Trophoblast cell (in vitro differentiated cells and primary cell): Measurements from ENCODE around the gene RAB24.

Experiments
- DNase-seq, 2 donors: peaks; one replicate each; pipeline ENCODE4 v3.0.0-alpha.2; 2016
- H2AFZ ChIP-seq: 2 replicates; pipeline ENCODE4 v1.6.1; 2013; ENCODE audit warnings: low read length, moderate library complexity, mild to moderate bottlenecking; ENCODE audit not compliant: insufficient read depth, poor library complexity
- H2AK5ac ChIP-seq: 2 replicates; pipeline ENCODE4 v1.6.1; 2013; ENCODE audit warnings: mild to moderate bottlenecking, low read length
- H2BK120ac ChIP-seq: 2 replicates; pipeline ENCODE4 v1.6.1; 2013; ENCODE audit warnings: low read length, mild to moderate bottlenecking, moderate library complexity; ENCODE audit not compliant: insufficient read depth, poor library complexity
- H2BK12ac ChIP-seq: 2 replicates; pipeline ENCODE4 v1.6.1; 2013; ENCODE audit warnings: mild to moderate bottlenecking, low read length, moderate library complexity
- H2BK5ac ChIP-seq: 2 replicates; pipeline ENCODE4 v1.6.1; 2013; ENCODE audit warnings: low read length, low read depth, moderate library complexity, mild to moderate bottlenecking; ENCODE audit not compliant: poor library complexity
- H3K14ac ChIP-seq: 2 replicates; pipeline ENCODE4 v1.6.1; 2013; ENCODE audit warnings: mild to moderate bottlenecking, low read length
- H3K18ac ChIP-seq: 2 replicates; pipeline ENCODE4 v1.6.1; 2013; ENCODE audit warnings: mild to moderate bottlenecking, low read length
- H3K23ac ChIP-seq: 2 replicates; pipeline ENCODE4 v1.6.1; 2013; ENCODE audit warnings: low read length
- H3K27ac ChIP-seq: 2 replicates; pipeline ENCODE4 v1.5.1; 2013; ENCODE audit warnings: low read depth, mild to moderate bottlenecking, inconsistent platforms, low read length, moderate library complexity
- H3K27me3 ChIP-seq: 2 replicates; pipeline ENCODE4 v1.6.1; 2013; ENCODE audit warnings: inconsistent platforms, mild to moderate bottlenecking, low read length, moderate library complexity; ENCODE audit not compliant: insufficient read depth
- H3K36me3 ChIP-seq, 2 experiments: 1 replicate in 1 of 2; 2 replicates in 1 of 2; pipeline ENCODE4 v1.6.1; 2013; ENCODE audit warnings: low read length in 2 of 2, mild to moderate bottlenecking in 2 of 2, moderate library complexity in 1 of 2; ENCODE audit not compliant: insufficient read depth in 2 of 2, control insufficient read depth in 1 of 2
- H3K4ac ChIP-seq: 2 replicates; pipeline ENCODE4 v1.6.1; 2013; ENCODE audit warnings: low read depth, mild to moderate bottlenecking, low read length, moderate library complexity
- H3K4me1 ChIP-seq, 2 experiments: 1 replicate in 1 of 2; 2 replicates in 1 of 2; pipeline ENCODE4 v1.6.1; 2013; ENCODE audit warnings: low read length in 2 of 2, mild to moderate bottlenecking in 2 of 2, moderate library complexity in 1 of 2; ENCODE audit not compliant: insufficient read depth in 2 of 2, control insufficient read depth in 1 of 2
- H3K4me2 ChIP-seq: 2 replicates; pipeline ENCODE4 v1.6.1; 2013; ENCODE audit warnings: inconsistent platforms, mild to moderate bottlenecking, low read length, moderate library complexity
- H3K4me3 ChIP-seq: 2 replicates; pipeline ENCODE4 v1.5.1; 2013; ENCODE audit warnings: mild to moderate bottlenecking, low read depth, low read length, inconsistent platforms
- H3K79me1 ChIP-seq: one replicate; pipeline ENCODE4 v1.6.1; 2013; ENCODE audit warnings: low read length
- H3K79me2 ChIP-seq: 2 replicates; pipeline ENCODE4 v1.6.1; 2013; ENCODE audit warnings: low read length, mild to moderate bottlenecking; ENCODE audit not compliant: control insufficient read depth, insufficient read depth, poor library complexity
- H3K9ac ChIP-seq: 2 replicates; pipeline ENCODE4 v1.6.1; 2013; ENCODE audit warnings: mild to moderate bottlenecking, low read length
- H3K9me3 ChIP-seq: 2 replicates; pipeline ENCODE4 v1.6.1; 2013; ENCODE audit warnings: low read depth, mild to moderate bottlenecking, control low read depth, inconsistent platforms, low read length; ENCODE audit not compliant: insufficient read depth
- H4K12ac ChIP-seq: 2 replicates; pipeline ENCODE4 v1.6.1; 2013; ENCODE audit warnings: low read depth, mild to moderate bottlenecking, low read length, moderate library complexity
- H4K8ac ChIP-seq: 2 replicates; pipeline ENCODE4 v1.6.1; 2013; ENCODE audit warnings: low read depth, mild to moderate bottlenecking, low read length, moderate library complexity
- H4K91ac ChIP-seq: one replicate; pipeline ENCODE4 v1.6.1; 2013; ENCODE audit warnings: low read depth, mild to moderate bottlenecking, low read length, moderate library complexity
- WGBS: extraction: QIAGEN DNeasy Blood & Tissue Kit; methylation state at CpG from one replicate; pipeline ENCODE4 v1.1.7; 2013; ENCODE audit warnings: missing lambda C conversion rate; ENCODE audit not compliant: insufficient read length, insufficient coverage; ENCODE audit errors: extremely low coverage; 5-methylcytosine and 5-hydroxymethylcytosine counted together

The RAB24 gene

DNA sequence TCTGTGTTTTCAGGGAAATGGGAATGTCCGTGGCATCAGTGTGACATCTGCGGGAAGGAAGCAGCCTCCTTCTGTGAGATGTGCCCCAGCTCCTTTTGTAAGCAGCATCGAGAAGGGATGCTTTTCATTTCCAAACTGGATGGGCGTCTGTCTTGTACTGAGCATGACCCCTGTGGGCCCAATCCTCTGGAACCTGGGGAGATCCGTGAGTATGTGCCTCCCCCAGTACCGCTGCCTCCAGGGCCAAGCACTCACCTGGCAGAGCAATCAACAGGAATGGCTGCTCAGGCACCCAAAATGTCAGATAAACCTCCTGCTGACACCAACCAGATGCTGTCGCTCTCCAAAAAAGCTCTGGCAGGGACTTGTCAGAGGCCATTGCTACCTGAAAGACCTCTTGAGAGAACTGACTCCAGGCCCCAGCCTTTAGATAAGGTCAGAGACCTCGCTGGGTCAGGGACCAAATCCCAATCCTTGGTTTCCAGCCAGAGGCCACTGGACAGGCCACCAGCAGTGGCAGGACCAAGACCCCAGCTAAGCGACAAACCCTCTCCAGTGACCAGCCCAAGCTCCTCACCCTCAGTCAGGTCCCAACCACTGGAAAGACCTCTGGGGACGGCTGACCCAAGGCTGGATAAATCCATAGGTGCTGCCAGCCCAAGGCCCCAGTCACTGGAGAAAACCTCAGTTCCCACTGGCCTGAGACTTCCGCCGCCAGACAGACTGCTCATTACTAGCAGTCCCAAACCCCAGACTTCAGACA lies 9.5 kb downstream of the RAB24 start:
- Histone ChIP-seq H3K4ac (no peak overlapping the region), H3K27me3 (no peaks in the 10 kb centered on the region), H2AFZ (no peak overlapping the region), H3K18ac (no peak overlapping the region), H3K79me1 (no peaks in the 10 kb centered on the region), H4K12ac (no peak overlapping the region), H3K4me2 (no peak overlapping the region), H4K8ac (no peak overlapping the region), H3K4me3 (no peak overlapping the region), H3K36me3 (peaks cover 36 to 59% of the 10 kb centered on the region in 2 experiments), H2BK12ac (no peak overlapping the region), H3K27ac (no peak overlapping the region), H3K23ac (no peak overlapping the region), H3K4me1 (no peaks in the 10 kb centered on the region), H2BK120ac (no peak overlapping the region), H3K9me3 (no peaks in the 10 kb centered on the region), H3K79me2 (no peaks in the 10 kb centered on the region), H2AK5ac (no peak overlapping the region), H3K9ac (no peak overlapping the region), H3K14ac (no peak overlapping the region), H2BK5ac (no peak overlapping the region), H4K91ac (no peak overlapping the region)
- no CpG with 5 or more reads among the region's 12 CpGs for WGBS
- no peak for DNase-seq

DNA sequence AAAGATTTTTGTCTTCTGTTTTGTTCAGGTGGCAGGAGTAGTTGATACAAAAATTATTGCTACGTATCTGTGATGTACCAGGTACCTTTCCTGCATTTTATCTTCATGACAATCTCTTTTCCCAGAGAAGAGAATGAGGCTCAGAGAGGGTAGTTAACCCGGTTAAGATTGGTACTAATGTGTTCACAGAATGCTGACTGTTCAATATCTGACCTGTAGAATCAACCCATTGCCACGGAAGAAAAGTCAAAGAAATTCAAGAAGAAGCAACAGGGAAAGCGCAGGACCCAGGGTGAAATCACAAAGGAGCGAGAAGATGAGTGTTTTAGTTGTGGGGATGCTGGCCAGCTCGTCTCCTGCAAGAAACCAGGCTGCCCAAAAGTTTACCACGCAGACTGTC lies 11.8 kb downstream of the RAB24 start:
- Histone ChIP-seq H3K36me3 (peaks cover 45 to 67% of the 10 kb centered on the region in 2 experiments), H3K9ac (no peak overlapping the region), H4K91ac (no peak overlapping the region), H2BK12ac (no peak overlapping the region), H3K4me1 (no peaks in the 10 kb centered on the region), H3K23ac (no peak overlapping the region), H3K27ac (no peak overlapping the region), H2AFZ (no peak overlapping the region), H4K8ac (no peak overlapping the region), H3K79me1 (no peaks in the 10 kb centered on the region), H4K12ac (no peak overlapping the region), H2BK5ac (no peak overlapping the region), H3K4me2 (no peak overlapping the region), H3K27me3 (no peaks in the 10 kb centered on the region), H2BK120ac (no peak overlapping the region), H3K18ac (no peak overlapping the region), H3K9me3 (no peaks in the 10 kb centered on the region), H2AK5ac (no peak overlapping the region), H3K79me2 (no peaks in the 10 kb centered on the region), H3K4ac (no peak overlapping the region), H3K4me3 (no peak overlapping the region), H3K14ac (no peak overlapping the region)
- WGBS, result no CpG with 5 or more reads among the region's 7 CpGs
- no peak for DNase-seq

DNA sequence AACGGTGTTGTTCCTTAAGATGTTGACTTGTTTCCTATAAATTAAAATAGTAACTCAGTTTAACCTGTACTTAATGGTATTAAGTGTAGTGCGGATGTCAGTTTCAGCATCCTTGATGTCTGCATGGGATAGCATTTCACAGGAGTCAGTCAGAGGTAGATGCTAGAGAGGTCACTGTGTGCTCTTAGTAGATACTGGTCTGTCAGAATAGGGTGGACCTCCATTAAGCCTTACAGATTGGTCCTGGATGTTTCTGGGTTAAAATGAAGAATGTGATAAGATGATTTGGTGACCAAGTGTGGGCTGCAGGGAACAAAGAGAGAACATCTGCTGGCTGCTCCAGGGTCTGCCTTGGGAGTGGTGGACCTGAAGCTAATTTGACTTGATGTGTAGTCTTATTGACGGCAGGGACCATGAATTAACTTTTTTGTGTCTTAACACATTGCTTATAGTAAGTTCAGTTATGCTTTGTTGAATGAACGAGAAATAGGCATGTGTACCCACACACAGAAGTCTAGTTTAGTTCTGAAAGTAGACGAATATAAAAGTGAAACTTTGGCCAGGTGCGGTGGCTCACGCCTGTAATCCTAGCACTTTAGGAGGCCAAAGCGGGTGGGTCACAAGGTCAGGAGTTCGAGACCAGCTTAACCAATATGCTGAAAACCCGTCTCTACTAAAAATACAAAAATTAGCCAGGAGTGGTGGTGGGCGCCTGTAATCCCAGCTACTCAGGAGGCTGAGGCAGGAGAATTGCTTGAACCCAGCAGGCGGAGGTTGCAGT lies 12.5 kb downstream of the RAB24 start:
- H3K18ac ChIP-seq, result no peak overlapping the region
- no CpG with 5 or more reads among the region's 12 CpGs for WGBS

DNA sequence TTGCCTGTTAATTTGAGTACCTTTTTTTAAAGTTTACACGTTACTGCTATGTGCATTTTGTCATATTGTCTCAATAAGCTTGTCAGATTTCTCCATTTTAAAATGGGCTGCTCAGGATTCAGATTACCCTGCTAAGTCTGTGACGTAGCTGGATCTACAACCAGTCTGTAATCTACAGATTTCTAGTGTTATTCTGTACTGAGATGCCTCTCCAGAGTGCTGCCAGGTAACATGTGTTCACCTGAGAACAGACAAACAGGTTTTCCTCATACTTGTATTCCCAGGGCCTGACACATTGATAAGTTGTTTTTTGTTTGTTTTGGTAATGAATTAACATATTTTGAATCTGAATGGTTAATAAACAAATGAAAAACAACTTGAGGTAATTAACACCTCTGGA lies 15.3 kb downstream of the RAB24 start:
- Histone ChIP-seq H3K79me1 (no peaks in the 10 kb centered on the region), H3K9me3 (no peaks in the 10 kb centered on the region), H3K14ac (no peak overlapping the region), H4K91ac (no peak overlapping the region), H3K4ac (no peak overlapping the region), H3K36me3 (peaks cover 28 to 48% of the 10 kb centered on the region in 2 experiments), H2AK5ac (no peak overlapping the region), H3K9ac (no peak overlapping the region), H4K12ac (no peak overlapping the region), H3K27me3 (no peaks in the 10 kb centered on the region), H3K4me2 (no peak overlapping the region), H3K4me3 (no peak overlapping the region), H4K8ac (no peak overlapping the region), H3K27ac (no peak overlapping the region), H3K4me1 (no peaks in the 10 kb centered on the region), H3K23ac (no peak overlapping the region), H3K18ac (no peak overlapping the region), H2BK120ac (no peak overlapping the region), H3K79me2 (no peaks in the 10 kb centered on the region), H2AFZ (no peak overlapping the region), H2BK12ac (no peak overlapping the region), H2BK5ac (no peak overlapping the region)
- DNase-seq, result no peak
- no CpG with 5 or more reads among the region's 2 CpGs for whole genome bisulfite sequencing

More for the DNA sequence above, 12.5 kb downstream of the RAB24 start:
- Histone ChIP-seq H2AFZ (no peak overlapping the region), H4K12ac (no peak overlapping the region), H3K23ac (no peak overlapping the region), H3K9me3 (no peaks in the 10 kb centered on the region), H2BK12ac (no peak overlapping the region), H2BK120ac (no peak overlapping the region), H3K4me2 (no peak overlapping the region), H4K91ac (no peak overlapping the region), H2AK5ac (no peak overlapping the region), H3K4me3 (no peak overlapping the region), H3K4me1 (no peaks in the 10 kb centered on the region), H3K4ac (no peak overlapping the region), H3K27ac (no peak overlapping the region), H4K8ac (no peak overlapping the region), H3K9ac (no peak overlapping the region), H3K14ac (no peak overlapping the region), H2BK5ac (no peak overlapping the region), H3K79me1 (no peaks in the 10 kb centered on the region), H3K36me3 (peaks cover 39 to 62% of the 10 kb centered on the region in 2 experiments), H3K27me3 (no peaks in the 10 kb centered on the region), H3K79me2 (no peaks in the 10 kb centered on the region)
- no peak for DNase-seq
